HG02852 (cell line): ENCODE data around the gene HECW1.

Experiments
- ATAC-seq: cut with Tn5 transposase; IDR thresholded peaks from one replicate; pipeline ENCODE4 v1.9.1; 2021; ENCODE audit warnings: mild to moderate bottlenecking, moderate library complexity; ENCODE audit not compliant: unreplicated experiment

HECW1 gene

DNA sequence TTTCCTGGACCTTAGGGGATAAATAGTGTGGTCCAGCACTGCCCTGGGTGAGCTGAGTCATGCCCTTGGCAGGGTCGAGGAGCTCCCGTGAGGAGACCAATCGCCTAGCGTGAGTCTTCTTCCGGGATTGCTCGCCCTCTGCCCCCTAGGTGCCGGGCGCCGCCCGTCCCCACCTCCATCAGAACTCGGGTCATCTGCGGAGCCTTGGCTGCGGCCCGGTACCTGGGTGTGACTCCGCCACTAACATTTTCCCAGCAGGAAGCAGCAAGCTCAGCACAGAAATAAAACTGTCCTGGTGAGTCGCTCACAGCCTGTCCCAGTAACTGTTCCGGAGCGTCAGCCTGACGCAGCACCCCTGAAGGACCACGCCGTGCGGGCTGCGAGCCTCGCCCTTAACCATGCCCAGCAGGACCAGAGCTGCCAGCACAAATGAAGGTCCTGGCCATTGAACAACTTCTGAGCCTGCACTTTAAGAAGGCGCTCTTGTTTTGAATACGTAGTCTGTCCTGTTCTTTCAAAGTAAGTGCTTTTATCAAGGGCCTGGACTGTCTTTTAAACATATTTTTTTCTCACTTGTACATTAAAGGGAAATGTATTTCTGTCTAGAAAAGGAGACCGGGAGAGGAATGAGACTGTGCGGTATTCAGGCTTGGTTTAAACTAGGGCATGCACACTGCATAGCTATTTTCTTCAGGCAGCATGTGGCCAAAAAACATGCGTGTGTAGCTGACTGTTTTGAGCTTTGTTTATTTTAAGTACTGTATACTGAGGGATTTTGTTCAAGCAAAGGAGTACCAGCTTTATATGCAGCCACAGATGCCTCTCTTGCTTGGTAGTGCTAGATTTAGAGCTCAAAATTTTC lies 136.7 kb downstream of the HECW1 start:
- ATAC-seq: no peak

DNA sequence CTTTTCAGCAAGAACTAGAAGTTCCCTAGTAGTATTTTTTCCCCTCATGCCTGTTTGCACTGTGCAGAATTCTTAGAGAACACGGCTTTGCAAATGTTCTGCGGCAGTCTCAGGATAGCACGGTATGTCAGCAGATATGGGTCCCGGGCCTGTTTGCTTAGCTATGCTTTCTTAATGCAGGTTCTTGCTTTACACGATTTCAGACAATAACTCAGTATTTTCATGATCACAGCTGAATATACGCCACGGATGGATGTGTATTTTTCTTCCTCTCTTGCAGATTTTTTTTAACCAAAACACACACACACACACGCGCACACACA lies 137.3 kb downstream of the HECW1 start:
- ATAC-seq: no peak

GRCh38 chr7:43260980-43261878 lies 148.8 kb downstream of the HECW1 start:
- peak; percentile 74 for ATAC-seq

DNA sequence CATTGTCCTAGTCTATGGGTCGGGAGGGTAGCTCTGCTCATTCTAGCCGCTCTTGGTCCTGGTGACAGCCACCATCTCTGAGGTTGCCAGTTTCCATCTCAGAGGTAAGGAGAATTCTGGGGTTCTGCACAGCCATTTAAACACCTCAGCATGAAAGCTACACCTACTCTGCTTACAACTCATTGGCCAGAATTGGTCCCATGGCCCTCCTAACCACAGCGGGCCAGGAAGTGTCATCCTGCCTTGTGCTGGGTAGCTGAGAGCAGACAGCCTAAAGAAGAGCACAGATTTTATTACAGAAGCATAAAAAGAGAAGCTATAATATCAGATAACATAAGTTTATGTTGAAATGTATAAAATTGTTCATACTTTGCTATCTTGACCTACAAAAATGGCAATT lies 152.7 kb downstream of the HECW1 start:
- no peak for ATAC-seq

DNA sequence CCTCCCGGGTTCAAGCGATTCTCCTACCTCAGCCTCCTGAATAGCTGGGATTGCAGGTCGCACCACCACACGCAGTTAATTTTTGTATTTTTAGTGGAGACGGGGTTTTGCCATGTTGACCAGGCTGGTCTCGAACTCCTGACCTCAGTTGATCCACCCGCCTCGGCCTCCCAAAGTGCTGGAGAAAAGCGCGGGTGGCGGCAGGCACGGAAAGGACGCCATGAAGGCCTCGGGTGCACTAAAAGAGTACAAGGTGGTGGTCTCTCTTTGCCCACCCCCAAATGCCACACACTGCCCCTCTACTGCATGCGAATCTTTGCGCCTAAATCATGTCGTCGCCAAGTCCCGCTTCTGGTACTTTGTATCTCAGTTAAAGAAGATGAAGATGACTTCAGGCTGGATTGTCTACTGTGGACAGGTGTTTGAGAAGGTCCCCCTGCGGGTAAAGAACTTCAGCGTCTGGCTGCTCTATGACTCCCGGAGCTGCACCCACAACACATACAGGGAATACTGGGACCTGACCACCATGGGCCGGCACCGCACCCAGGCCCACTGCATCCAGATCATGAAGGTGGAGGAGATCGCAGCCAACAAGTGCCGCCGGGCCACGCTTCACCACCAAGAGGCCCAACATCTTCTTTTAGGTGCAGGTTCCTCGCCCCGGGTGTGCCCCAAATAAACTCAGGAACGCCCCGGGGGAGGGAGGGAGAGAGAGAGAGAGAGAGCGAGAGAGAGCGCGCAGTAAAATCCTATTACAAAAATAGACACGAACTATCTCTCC lies 161.7 kb downstream of the HECW1 start:
- ATAC-seq: no peak

GRCh38 chr7:43274752-43275151 lies 162.3 kb downstream of the HECW1 start:
- ATAC-seq: no peak

GRCh38 chr7:43276547-43276946 lies 164.1 kb downstream of the HECW1 start:
- no peak for ATAC-seq

DNA sequence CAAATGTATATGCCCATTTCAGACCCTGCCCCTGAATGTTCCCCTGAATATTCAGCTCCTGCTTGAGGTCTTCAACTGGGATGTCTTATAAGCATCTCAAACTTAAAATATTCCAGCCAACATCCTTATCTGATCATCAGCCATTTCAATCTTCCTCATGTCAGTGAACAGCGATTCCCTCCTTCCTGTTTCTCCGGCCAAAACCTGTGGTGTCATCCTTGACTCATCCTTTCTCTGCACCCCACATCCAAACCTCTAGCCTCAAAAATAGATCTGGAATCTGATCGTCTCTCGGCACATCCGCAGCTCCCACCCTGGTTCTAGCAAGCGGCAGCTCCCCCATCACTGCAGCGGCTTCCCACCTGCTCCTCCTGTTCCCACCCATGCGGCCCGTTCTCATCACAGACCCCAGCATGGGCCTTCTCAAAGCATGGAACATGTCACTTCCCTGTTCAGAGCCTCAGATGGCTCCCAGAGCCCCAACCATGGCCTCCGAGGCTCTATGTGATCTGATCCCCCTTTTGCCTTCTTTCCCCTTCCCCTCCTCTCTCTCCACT lies 165.7 kb downstream of the HECW1 start:
- ATAC-seq: no peak

DNA sequence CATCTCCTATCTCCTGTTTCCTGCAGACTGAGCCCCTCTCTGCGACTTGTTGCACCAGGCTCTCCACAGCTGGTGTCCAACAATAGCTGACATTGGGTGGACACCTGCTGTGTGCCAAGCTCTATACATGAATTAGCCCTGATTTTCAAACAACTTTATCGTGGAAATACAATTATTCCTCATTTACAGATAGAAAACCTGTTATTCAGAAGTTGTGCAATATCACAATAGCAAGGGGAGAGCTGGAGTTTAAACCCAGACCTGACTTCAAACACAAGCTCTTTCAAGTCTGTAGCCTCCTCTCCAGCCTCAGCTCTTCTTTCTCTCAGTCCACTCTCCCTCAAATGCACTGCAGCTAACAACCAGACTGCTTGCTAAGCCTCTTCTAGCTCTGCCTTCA lies 168.8 kb downstream of the HECW1 start:
- ATAC-seq: no peak

- ATAC-seq: no peak
Observed at GRCh38 chr7:43283706-43284105, 171.3 kb downstream of the HECW1 start.

DNA sequence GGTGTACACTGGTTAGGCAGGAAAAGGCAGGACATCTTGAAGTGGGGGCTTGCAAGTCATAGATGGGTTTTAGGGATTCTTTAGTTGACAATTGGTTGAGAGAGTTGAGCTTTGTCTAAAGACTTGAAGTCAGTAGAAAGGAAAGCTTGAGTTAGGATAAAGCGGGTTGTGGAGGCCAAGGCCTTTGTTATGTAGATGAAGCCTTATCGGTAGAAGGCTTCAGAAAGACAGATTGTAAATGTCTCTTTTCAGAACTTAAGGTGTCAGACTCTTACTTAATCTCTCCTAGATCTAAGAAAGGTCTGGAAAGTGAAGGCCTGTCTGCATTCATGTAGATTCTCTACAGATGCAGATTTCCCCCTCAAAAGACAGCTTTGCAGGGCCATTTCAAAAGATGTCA lies 177.4 kb downstream of the HECW1 start:
- no peak for ATAC-seq

- ATAC-seq: no peak
Observed at GRCh38 chr7:43290978-43291377, 178.5 kb downstream of the HECW1 start.

GRCh38 chr7:43291789-43292188 lies 179.3 kb downstream of the HECW1 start:
- ATAC-seq: no peak

GRCh38 chr7:43292384-43292783 lies 179.9 kb downstream of the HECW1 start:
- ATAC-seq: no peak

DNA sequence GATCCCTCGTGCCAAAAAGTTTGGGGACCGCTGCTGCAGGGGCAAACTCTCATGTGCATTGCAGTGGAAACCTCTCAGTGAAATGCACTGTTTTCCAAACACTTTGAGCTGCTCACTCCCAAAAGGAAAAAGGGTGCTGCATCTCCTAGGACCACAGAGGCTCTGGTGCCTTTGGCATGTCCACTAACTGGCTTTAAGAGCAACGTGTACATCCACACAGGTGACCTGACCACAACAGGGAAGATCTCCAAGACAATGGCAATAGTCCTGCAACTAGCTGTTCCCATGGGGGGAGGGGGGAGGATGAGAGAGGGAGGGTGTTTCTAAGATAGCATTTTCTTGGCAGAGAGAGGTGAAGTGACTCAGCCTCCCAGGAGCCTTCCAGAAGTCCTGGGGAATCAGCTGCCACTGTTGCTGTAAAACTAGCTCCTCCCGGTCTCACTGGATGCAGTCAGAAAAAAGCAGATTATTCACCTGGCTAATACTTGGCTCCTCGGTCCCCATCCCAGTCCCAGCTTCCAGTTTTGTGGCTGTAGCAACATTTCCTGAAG lies 181.7 kb downstream of the HECW1 start:
- no peak for ATAC-seq

DNA sequence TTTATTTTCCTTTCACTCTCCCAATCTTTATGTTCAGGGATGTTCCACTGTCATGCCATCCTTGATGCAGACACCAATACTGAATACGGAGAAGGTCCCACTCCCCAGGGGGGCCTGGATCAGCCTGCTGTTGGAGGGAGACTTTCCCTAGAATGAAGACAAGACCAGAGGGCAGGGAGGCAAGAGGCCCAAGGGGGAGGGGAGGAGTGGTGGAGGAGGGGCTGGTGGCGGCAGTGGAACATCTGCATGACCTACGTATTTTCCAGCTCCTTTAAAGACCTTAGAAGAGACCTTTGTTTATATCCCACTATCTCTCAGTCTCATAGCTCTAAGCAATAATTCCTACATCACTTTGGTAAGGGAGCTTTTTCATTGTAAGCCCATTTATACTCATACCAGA lies 183.0 kb downstream of the HECW1 start:
- no peak for ATAC-seq

- no peak for ATAC-seq
Observed at GRCh38 chr7:43296306-43296705, 183.9 kb downstream of the HECW1 start.

DNA sequence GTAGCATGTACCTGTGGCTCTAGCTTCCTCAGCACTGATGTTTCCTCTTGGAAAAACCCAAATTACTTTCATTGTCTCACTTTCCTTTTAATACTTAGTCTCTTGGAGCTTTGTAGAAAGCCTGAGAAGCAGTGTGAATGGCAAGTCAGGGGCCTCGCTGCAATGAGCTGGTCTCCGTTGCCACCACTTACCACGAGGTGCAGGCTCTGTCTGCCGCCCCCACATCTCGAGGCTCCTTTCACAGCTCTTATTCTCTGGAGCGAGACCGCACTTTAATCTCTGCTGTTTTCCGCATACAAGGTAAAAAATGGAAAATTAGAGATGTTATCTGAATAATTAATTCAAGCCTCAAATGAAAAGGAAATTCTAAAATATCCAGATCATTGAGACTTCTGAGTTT lies 186.2 kb downstream of the HECW1 start:
- ATAC-seq: no peak

GRCh38 chr7:43300121-43300520 lies 187.7 kb downstream of the HECW1 start:
- no peak for ATAC-seq

DNA sequence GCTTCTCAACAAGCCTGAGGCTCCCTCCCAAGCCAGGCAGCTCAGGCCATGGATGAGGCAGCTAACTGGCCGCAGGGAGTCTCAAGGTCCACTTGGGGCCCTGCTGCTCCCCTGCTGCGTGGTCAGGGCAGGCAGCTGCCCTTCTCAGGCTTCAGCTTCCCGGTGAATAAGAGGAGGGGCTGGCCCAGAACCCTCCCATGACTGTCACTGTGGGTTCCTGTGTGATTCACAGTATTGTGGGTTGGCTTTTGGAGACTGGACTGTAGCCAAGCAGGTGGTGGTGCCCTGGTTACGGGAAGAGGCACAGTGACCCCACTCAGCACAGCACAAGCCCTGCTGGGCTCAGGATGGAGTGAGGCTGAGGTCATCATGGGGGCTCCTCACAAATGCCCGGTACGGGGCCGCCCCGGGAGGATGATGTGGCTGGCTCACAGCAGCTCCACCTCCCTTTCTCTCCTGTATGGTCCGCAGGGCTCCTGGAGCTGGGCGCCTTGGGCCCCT lies 189.8 kb downstream of the HECW1 start:
- no peak for ATAC-seq
